Activated CD8-positive, alpha-beta memory T cell treated with anti-CD3 and anti-CD28 coated beads for 1 hour (primary cell): ENCODE results near the gene CCT8L2.
"Not testable (repeated sequence)": the region's sequence is repeated elsewhere in the genome, so short reads cannot be mapped to it uniquely, and the experiment has no call there.

ENCODE experiments used
- DNase-seq, 2 donors: peaks; one replicate each; pipeline ENCODE4 v3.0.0-alpha.2; 2020; ENCODE audit warnings: low read depth in 1 of 2; ENCODE audit errors: extremely low read depth in 1 of 2

Gene CCT8L2

DNA sequence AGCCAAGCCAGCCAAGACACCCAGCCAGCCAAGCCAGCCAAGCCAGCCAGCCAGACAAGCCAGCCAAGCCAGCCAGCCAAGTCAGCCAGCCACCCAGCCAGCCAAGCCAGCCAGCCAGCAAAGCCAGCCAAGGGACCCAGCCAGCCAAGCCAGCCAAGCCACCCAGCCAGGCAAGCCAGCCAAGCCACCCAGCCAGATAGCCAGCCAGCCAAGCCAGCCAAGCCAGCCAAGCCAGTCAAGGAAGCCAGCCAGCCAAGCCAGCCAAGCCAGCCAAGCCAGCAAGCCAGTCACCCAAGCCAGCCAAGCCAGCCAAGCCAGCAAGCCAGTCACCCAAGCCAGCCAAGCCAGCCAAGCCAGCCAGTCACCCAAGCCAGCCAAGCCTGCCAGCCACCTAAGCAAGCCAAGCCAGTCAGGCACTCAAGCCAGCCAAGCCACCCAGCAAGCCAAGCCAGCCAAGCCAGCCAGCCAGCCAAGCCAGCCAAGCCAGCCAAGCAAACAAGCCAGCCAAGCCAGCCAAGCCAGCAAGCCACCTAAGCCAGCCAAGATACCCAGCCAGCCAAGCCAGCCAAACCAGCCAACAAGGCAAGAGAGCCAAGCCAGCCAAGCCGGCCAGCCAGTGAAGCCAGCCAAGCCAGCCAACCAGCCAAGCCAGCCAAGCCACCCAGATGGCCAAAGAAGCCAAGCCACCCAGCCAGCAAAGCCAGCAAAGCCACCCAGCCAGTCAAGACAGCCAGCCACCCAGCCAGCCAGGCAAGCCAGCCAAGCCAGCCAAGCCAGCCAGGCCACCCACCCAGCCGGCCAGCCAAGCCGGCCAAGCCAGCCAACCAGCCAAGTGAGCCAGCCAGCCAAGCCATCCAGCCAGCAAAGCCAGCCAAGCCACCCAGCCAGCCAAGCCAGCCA, 33.3 kb downstream of the CCT8L2 start:
- no peak for DNase-seq

DNA sequence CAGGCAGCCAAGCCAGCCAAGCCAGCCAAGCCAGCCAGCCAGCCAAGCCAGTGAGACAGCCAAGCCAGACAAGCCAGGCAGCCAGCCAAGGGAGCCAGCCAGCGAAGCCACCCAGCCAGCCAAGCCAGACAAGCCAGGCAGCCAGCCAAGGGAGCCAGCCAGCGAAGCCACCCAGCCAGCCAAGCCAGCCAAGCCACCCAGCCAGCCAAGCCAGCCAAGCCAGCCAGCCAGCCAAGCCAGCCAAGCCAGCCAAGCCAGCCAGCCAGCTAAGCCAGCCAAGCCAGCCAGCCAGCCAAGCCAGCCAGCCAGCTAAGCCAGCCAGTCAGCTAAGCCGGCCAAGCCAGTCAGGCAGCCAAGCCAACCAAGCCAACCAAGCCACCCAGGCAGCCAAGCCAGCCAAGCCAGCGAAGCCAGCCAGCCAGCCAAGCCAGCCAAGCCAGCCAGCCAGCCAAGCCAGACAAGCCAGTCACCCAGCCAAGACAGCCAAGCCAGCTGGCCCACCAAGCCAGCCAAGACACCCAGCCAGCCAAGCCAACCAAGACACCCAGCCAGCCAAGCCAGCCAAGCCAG, 34.1 kb downstream of the CCT8L2 start:
- not testable (repeated sequence) for DNase-seq

DNA sequence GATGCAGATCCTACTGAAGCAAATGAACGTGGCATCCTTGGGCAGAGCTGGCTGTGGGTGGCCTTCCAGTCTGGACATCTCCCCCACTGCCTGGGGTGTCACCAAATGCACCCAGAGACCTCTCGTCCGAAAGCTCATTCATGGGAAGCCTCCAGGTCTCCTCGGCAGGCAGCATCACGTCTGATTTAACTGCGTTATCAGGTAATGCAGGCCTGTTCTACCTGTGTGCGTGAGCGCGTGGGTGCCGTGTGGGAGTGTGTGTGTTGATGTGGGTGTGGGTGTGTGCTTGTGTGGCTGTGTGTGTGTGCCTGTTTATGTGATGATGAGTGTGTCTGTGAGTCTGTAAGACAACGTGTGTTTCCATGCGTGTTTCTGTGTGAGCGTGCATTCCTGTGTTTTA, 35.1 kb downstream of the CCT8L2 start:
- not testable (repeated sequence) for DNase-seq

DNA sequence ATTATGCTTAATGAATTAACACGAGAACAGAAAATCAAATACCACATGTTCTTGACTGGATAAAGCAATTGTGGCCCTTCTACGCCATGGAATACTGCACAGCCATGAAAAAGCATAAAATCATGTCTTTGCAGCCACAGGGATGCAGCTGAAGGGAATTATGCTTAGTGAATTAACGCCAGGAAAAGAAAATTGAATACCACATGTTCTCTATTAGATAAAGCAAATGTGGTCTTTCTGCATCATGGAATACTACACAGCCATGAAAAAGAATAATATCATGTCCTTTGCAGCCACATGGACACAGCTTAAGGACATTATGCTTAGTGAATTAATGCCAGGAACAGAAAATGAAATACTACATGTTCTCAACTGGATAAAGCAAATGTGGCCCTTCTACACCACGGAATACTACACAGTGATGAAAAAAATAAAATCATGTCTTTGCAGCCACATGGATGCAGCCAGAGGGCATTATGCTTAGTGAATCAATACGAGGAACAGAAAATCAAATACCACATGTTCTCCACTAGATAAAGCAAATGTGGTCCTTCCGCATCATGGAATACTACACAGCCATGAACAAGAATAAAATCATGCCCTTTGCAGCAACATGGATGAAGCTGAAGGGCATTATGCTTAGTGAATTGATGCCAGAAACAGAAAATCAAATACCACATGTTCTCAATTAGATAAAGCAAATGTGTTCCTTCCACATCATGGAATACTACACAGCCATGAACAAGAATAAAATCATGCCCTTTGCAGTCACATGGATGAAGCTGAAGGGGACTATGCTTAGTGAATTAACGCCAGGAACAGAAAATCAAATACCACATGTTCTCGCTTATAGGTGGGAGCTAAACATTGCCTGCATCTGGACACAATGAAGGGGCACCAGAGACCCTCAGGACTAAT, 37.3 kb downstream of the CCT8L2 start:
- not testable (repeated sequence) for DNase-seq

DNA sequence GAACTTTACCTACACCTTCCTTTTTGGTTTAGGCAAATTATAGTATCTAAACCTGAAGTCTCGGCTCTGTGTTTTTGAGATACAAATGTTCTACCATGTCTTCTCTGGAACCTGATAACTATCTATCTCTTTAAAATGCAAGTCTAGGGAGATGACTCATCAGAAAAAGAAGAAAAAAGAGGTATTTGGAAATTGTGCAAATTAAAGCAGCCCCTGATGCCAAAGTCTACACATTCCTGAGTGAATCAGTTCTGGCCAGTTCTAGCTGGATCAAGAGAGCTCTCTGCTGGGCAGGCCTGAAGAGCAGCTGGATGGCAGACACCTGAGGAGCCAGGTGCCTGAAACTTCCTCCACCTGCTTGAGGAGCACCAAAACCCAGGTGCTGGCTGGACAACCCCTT, 49.3 kb downstream of the CCT8L2 start:
- DNase-seq = not testable (repeated sequence)
